ENCODE measurements around the gene PC.

PC gene

GRCh38 chr11:66857234-66857926, 100.8 kb downstream of the PC start:
- peak in 2 of 58 donors; percentile 22 to 24 for DNase-seq

DNA sequence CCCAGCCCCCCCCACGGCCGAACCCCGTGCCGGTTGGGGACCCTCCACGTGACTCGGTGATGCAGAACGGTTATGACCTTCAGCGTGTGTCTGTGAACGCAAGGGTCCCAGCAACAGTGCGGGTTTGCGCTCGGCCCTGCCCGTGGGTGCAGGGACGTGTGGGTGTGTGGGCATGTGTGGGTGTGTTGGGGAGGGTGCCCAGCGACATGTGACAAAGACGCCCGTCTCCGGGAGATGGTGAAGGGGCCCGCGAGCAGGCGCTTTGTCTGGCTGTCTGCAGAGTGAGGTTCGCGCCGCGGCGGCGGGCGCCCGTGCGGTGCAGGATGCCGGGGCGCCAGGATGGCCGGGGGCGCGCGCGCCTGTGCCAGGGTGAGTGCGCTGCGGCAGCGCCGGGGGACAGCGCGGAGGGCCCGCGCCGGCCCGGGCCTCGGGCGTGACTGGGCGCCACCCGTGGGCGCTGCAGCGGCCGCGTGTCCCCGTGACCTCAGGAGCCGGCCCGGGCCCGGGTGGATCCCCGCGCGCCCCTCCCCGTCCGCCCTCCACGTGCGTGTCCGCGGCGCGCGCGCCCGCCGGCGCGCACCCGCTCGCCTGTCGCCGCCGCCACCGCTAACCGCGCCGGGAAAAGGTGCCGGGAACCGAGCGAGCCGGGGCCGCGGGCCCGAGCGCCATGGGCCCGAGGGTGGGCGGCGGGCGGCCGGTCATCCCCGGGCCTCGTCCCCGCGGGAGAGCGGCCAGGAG, 101.5 kb downstream of the PC start, which contains the start of gene LRFN4:
TSS of gene LRFN4 (plus strand) at position 569 of the 738 bp plus-strand sequence. CDS start 681 bp downstream, outside the sequence.
- DNase-seq, result peak in 37 of 58 donors; percentile 34 to 95 (median 72)

DNA sequence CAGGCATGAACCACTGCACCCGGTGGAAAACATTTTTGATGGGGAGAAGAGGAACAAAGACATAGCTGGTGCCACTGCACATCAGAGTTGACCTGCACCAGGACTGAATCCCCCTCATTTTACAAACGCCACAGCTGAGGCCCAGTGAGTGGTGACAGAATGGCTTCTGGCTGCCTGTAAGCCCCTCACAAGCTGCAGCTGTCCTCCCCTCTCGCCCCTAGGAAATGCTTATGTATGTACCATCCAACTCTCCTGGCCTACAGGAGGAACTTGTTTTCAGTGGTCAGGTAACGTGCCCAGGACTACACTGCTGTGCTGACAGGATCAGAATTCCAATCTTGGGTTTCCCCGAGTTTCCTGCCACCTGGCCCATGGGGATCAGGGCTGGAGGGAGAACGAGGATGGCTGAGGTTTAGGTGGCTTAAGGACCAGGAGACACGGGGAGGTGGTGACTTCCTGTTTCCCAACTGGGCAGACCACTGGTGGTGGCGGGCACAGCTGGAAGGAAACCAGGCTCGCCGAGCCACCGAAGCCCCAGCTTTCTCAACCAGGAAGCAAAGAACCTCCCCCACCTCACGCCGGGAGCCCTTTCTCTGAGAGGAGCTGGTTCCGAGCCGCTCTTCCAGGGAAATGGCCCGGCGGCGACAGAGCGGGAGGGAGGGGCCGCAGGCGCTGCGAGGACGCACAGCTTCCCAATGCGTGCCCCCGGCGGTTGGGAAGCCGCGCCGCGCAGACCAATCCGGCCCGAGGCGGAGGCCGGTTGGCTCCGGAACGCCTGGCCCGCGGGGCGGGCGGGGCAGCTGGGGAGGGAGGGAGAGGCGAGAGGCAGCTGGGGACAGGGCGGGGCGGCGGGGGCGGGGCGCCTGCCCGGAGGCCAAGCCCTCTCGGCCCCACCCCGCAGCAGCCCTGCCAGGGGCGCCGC, 102.3 kb downstream of the PC start:
- peak in 57 of 58 donors; percentile 59 to 99 (median 90) for DNase-seq

DNA sequence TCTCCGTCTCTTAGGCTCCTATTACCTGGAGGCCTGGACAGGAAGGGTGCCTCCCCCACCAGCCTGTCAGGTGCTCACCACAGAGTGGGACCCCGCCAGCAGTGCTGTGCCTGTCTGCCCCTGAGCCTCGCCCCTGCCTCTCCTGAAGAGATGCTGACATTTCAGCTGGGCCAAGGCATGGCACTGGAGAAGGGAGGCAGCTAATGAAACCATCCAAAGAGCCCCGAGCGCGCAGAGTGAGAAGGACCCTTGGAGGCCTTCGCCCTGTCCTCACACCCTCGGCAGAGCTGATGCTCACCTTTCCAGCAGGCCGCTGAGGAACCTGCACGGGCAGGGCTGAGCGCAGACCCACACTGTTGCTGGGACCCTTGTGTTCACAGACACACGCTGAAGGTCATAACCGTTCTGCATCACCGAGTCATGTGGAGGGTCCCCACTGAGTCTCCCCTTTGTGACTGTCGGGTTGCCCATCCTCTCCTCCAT, 103.4 kb downstream of the PC start:
- no peak for DNase-seq

GRCh38 chr11:66854231-66854661, 103.9 kb downstream of the PC start:
- DNase-seq, result no peak

GRCh38 chr11:66853242-66854229, 104.6 kb downstream of the PC start:
- DNase-seq, result no peak

DNA sequence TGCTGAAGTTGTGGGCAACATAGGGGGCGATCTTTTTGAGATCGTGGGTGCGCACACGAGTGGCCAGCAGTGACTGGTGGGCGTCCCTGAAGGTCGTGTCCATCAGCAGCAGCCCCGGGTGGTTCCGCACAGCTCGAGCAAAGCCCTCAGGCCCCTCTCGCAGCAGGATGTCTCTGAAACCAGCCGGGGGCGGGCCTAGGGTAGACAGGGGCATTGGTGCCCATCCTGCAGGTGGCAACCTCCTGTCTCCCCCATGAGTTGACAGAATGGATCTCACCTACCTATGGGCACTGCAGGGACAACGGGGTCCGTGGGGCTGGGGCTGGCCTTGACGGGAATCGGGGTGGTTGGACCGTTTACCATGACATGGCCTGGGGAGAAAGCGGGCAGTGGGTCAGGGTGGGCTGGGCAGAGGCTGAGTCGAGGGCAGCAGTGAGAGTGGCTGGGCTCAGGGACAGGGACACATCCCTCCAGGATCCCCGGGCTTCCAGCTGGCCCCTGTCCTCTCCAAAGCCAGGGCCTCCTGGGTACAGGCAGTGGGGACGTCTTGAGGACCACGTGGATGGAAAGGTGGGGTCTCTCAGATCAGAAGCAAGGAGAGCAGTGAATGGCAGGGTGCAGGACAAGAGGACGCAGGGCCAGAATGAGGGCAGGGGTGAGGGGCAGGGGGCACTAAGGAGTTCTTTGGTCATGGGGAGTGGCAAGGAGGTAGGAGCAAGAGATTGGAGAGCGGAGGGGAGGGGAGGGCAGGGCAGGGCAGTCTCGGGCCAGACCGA, 105.5 kb downstream of the PC start:
- no peak for DNase-seq

DNA sequence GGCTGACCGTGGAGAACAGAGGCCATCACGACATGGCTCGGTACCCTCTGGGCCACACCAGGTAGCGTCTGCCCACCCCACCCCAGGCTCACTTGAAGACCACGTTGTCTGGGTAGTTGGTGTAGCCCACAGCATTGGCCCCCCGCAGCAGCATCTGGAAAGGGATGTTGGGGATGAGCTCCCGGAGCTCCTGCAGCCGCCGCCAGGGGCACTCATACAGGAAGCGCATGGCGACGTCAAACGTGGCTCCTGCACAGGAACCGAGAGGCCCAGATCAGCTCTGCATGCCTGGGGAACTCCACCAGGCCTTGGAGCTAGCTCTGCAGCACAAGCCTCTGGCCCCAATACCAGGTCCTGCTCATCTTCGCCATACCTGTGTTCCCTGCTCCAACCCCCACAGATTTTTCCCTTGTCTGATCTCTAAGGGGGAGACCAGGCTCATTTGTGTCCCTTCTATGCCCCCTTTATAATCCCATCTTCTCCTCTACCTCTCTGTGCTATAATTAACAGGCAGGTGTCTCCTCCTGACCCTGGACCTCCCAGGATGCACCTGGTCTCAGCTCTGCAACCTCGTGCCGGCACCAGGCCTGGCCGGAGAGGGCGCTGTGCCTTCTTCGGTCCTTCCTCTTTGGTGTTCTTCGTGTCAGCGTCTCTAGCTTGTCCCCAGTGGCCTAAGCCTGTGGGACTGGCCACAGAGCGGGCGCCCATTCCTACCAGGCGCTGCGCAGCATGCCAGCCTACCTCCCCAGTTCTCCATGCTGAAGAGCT, 106.3 kb downstream of the PC start:
- DNase-seq, result no peak

DNA sequence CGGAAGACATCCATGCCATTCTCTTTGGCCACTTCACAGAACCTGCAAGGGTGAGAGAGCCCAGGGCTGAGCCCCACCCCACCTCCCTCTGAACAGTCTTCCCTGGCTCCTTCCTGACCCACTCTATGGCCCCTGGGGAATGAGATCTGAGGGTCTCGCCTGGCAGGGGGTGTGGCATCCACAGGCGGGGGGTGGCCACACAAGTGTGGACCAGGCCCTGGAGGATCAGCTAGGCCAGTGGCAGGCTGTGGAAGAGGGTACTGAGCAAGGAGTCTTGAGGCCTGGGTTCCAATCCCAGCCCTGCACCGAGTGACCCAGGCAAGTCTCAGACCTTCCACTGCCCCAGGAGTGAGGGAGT, 107.0 kb downstream of the PC start:
- no peak for DNase-seq

DNA sequence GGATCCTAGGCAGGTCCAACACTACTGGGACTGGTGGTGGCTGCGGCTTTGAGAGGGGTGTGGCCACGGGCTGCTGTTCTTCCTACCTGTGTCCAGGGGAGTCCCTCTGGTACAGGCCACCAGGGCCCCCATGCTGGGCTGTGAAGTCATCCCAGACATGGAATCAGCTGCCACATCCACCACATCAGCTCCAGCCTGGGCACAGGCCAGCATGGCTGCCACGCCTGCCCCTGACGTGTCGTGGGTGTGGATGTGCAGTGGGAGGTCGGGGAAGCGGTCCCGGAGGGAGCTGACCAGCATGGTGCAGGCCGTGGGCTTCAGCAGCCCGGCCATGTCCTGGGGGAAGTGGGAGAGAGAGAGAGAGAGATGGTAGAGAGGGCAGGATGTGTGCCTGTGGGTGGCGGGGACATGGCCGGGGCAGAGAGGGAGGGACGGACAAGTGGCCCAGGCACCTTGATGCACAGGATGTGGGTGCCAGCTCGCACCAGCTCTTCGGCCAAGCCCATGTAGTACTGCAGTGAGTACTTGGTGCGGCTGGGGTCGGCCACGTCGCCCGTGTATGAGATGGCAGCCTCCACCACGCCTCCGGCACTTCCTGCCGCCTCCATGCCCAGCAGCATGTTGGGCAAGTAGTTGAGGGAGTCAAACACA, 107.5 kb downstream of the PC start:
- no peak for DNase-seq

DNA sequence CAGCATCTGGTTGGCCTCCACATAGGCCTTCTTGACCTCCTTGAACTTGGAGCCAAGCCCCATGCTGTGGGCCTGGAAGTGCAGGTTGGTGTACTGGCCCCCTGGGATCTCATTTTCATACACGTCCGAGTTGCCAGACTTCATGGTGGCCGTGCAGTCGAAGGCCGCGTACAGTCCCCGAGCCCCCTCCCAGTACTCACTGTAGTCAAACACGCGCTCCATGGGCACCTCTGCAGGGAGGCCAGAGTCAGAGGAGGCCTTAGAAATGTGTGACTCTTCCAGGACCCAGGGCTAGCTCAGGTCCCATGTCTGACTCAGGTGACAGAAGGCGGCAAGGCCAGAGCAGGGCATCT, 108.0 kb downstream of the PC start:
- no peak for DNase-seq

DNA sequence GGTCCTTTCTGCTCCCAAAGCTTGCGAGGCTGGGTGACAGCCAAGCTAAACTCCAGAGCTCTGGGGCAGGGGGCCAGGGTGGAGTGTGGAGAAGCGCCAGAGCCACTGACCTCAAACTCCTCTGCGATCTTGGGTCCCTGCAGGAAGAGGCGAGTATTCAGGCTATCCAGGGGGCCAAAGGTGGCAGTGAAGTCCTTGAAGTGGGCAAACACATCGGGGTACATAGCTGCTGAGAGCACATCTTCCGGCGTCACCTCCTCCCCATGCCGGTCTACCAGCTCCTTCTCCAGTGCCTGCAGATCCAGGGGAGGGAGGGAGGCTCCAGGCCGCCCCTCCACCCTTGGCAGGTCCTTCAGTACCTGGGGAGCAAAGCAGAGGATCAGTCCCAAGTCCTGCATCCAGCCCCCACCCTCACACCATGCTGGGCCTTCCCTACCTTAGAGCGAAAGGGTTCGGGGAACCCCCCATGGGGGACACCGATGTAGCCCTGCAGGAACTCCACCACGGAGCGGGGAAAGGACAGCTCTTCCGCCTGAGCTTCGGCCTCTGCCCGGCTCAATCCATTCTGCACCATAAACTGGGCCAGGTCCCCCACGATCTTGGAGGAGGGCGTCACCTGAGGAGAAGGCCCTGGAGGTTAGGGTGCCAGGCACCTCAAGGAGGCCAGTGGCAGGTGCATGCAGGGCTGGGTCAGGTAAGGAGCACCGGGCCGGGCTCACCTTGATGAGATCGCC, 108.5 kb downstream of the PC start:
- DNase-seq, result no peak

- no peak for DNase-seq
Measured at GRCh38 chr11:66848671-66849500, 109.3 kb downstream of the PC start.

DNA sequence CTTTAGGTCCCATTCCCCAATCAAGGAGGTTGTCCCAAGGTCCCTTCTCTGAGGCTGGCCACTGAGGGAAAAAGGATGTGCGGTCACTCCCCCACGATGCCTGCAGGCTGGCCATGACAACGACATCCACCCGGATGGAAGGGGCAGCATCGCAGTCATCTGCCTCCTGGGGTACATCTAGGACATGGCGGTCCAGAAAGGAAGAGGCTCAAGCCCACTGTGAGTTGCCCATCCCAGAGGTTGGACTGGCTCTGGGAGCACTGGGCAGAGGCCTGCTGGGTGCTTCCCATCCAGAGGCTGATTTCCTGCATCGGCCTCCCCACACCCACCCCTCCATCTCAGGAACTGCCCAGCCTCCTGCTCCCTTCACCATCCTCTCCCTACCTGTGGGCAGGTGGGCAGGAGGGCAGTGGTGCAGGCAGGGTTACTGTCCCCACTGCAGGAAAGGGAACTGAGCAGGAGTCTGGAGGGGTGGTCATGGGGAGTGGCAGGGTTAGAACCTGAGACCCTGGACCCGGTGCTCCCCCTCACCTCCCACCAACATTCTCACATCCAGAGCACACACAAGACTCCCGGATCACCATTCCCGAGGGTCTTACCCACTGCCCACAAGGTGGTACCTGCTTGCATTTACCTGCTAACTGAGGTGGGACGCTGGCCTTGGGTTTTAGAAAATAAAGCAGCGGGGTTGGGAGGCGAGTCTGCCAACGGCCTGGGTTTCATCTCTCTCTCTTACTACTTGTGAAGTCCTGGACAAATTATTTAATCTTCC, 110.5 kb downstream of the PC start:
- DNase-seq, result no peak

DNA sequence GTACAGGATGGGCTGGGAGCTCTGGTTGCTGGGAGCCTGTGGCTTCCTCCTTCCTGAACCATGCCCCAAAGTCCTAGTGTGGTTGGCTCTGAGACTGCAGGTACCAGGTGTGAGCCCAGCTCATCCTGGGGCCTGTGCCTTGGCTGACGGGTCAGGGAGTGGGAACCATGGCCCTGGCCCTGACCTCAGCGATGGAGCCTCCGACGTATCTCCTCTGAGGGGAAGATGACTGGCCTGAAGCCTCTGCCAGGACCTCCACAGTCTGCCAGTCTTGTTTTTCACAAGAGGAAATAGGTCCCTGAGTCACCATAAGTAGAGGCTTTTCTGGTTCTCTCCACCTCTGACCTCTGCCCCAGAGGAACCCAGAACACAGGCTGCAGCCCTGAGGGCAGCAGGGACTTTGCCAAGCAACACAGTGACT, 111.5 kb downstream of the PC start:
- DNase-seq, result no peak

DNA sequence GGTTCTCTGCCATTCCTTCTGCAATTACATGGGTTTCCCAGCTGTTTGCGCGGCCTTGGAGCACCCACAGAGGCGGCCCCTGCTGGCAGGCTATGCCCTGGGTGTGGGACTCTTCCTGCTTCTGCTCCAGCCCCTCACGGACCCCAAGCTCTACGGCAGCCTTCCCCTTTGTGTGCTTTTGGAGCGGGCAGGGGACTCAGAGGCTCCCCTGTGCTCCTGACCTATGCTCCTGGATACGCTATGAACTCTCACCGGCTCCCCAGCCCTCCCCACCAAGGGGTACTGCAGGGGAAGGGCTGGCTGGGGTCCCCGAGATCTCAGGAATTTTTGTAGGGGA, 112.3 kb downstream of the PC start:
- DNase-seq, result no peak

All from anterior cingulate cortex (tissue), 58 donors.